ENCODE measurements around the gene SAMD7.

GRCh38 chr3:169965562-169966427, 54.4 kb downstream of the SAMD7 start:
- no peak for TF ChIP-seq CTCF (IDR thresholded peaks at IDR 0.05; ENCODE audit: low read depth, low read length)
- no peak for TF ChIP-seq POLR2A (IDR thresholded peaks at IDR 0.05; ENCODE audit: extremely low read depth, insufficient read length)

Data from NB4 (cell line).